ENCODE data around the gene ATG9B.

Gene ATG9B

DNA sequence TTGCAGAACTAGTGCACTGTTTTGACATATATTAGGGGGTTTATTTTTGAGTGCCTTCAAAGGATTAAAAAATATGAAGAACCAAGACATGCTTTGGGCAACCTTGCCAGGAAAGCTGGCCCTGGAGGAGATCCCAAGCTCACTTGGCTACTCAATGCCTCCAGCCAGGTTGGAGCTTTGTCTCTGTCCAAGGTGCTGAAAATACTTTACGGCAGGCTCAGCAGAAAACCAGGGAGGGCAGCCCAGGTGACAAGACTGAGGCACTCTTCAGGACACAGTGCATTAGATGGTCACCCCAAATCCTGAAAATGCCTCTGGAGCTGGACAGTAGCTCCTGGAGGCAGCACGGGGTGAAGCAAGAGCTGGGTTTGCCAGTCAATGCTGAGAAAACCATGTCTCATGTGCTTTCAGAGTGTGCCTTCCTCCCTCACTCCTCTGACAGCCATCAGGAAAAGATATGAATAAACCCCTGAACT lies 40.4 kb downstream of the ATG9B start:
- H3K4me3 ChIP-seq (ENCODE audit: low read depth, low read length): no peak overlapping the region
- in situ Hi-C loops (cut with HindIII; ENCODE audit: low sequenced_read_pairs): no loop called here
- DNase-seq (ENCODE audit: low read depth, low spot score): peak; percentile 37
- TF ChIP-seq, protein P1, sequence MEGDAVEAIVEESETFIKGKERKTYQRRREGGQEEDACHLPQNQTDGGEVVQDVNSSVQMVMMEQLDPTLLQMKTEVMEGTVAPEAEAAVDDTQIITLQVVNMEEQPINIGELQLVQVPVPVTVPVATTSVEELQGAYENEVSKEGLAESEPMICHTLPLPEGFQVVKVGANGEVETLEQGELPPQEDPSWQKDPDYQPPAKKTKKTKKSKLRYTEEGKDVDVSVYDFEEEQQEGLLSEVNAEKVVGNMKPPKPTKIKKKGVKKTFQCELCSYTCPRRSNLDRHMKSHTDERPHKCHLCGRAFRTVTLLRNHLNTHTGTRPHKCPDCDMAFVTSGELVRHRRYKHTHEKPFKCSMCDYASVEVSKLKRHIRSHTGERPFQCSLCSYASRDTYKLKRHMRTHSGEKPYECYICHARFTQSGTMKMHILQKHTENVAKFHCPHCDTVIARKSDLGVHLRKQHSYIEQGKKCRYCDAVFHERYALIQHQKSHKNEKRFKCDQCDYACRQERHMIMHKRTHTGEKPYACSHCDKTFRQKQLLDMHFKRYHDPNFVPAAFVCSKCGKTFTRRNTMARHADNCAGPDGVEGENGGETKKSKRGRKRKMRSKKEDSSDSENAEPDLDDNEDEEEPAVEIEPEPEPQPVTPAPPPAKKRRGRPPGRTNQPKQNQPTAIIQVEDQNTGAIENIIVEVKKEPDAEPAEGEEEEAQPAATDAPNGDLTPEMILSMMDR (IDR thresholded peaks at IDR 0.05; ENCODE audit: low read depth, low read length): no peak

- DNase-seq (ENCODE audit: low read depth, low spot score): no peak
- in situ Hi-C loops (cut with HindIII; ENCODE audit: low sequenced_read_pairs): no loop called here
- H3K4me3 ChIP-seq (ENCODE audit: low read depth, low read length): no peak overlapping the region
- TF ChIP-seq, protein P1 (IDR thresholded peaks at IDR 0.05; ENCODE audit: low read depth, low read length): no peak
These were observed 41.9 kb downstream of the ATG9B start for GRCh38 chr7:150982351-150982750.

DNA sequence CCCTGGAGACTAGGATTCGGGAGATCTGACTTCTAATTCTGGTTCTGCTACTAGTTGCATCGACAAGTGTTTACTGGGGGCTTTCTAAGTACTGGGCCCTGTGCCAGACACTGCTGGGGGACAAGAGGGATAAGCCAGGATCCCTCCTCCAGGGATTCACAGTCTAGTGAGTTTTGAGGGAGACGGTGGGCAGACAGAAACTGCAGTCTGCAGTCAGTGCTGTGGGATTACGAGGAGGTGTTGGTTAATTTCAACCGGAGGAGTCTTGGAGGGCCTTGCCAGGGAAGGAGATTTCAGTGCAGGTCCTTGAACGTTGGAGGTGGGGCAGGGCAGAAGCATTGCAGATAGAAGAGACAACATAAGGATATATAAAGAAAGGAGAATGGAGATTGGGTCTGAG lies 42.6 kb downstream of the ATG9B start:
- in situ Hi-C loops (cut with HindIII; ENCODE audit: low sequenced_read_pairs): no loop called here
- no peak for DNase-seq (ENCODE audit: low read depth, low spot score)
- H3K4me3 ChIP-seq (ENCODE audit: low read depth, low read length): no peak overlapping the region
- TF ChIP-seq, protein P1 (IDR thresholded peaks at IDR 0.05; ENCODE audit: low read depth, low read length): no peak

DNA sequence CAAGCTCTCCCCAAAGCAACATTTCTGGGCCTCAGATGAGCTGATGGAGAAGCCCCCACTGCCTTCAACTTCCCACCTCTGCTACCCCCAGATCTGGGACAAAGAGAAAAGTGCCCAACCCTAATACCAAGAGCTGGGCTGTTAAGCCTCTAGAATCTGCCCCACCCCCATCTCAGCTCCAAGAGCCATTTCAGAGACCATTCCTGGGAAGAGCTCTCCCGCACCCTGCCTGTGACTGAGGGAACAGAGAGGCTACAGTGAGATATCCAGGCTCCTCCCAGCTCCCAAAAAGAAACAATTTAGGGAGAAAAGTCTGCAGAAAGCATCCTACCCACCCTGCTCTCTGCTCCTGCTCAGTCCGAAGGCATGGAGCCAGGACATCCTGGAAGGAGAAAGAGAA lies 43.6 kb downstream of the ATG9B start:
- no peak overlapping the region for H3K4me3 ChIP-seq (ENCODE audit: low read depth, low read length)
- DNase-seq (ENCODE audit: low read depth, low spot score): no peak
- TF ChIP-seq, protein P1 (IDR thresholded peaks at IDR 0.05; ENCODE audit: low read depth, low read length): no peak
- in situ Hi-C loops (cut with HindIII; ENCODE audit: low sequenced_read_pairs): no loop called here

DNA sequence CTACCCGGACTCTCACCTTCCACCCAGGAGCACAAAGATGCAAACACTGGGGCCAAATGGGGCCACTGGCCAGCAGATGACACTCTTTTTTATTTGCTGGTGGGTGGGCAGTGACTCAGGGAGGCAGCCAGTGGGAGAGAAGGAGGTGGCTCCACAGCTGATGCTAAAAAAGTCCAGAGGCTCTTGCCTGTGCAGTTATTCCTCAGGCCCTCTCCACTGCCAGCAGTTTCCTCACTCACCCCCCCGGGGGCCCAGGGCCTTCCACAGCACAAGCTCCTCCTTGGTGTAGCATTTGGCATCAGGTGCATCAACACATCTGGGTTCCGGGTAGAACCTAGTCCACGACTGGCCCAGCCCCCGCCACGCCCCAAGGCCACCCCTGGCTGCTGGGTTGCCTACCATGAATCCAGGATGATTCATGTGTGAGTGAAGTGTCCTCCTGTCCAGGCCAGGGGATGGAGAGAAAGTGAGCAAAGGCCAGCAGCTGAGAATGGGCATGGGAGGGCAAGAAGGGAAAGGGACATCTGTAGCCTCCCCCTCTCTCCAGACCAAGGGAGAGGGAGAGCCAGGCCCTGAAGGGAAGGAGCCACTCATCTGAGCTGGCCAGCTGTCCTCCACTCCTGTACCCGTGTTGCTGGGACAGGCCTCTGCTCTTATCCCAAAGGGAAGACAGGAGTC lies 44.4 kb downstream of the ATG9B start:
- no peak for DNase-seq (ENCODE audit: low read depth, low spot score)
- TF ChIP-seq, protein P1 (IDR thresholded peaks at IDR 0.05; ENCODE audit: low read depth, low read length): no peak
- H3K4me3 ChIP-seq (ENCODE audit: low read depth, low read length): no peak overlapping the region
- in situ Hi-C loops (cut with HindIII; ENCODE audit: low sequenced_read_pairs): no loop called here

DNA sequence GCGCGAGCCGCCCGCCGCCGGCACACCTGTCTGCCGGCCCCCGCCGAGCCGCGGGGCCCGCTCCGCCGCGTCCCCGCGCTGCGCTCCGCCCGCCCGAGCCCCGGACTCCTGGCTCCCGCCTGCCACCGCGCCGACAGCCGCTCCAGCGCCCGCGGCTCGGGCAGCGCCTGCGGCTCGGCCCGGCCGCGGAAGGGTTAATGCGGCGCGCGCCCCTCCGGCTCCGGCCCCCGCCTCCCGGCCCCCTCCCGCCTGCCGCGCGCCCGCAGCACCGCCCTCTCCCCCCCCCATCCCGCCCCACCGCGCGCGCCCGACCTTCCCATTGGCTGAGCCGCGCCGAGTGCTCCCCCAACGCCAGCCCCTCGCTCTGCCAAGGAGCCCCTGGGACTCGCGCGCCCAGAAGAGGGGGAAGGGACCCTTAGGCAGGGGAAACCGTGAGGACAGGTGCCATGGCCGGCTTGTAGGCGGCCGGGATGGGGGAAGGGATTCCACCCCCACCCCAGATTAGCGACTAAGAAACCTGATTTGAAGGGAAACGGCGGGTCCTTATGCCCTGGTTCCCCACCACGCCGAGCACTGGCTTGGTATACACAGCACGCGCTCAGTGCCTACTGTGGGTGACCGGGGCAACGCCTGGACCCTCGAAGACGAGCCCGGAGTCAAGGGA lies 46.0 kb downstream of the ATG9B start, which contains the start of gene KCNH2:
TSS of gene KCNH2 (minus strand) at position 196 of the 664 bp plus-strand sequence. CDS start 408 bp downstream, outside the sequence.
- no peak within 1 kb of the TSS for H3K4me3 ChIP-seq (ENCODE audit: low read depth, low read length)
- no peak for DNase-seq (ENCODE audit: low read depth, low spot score)
- TF ChIP-seq, protein P1 (IDR thresholded peaks at IDR 0.05; ENCODE audit: low read depth, low read length): no peak
- in situ Hi-C loops (cut with HindIII; ENCODE audit: low sequenced_read_pairs): no loop called here
